Measurements from ENCODE around the gene TEDC1.

TEDC1 gene

GRCh38 chr14:105475269-105476096, 15.6 kb upstream of the TEDC1 start:
- Mint-ChIP-seq H3K4me3 (peak overlapping the region; percentile 29 to 59), H3K27me3 (peaks cover 18 to 22% of the 10 kb centered on the region in 2 donors), H3K4me1 (peaks cover 27 to 43% of the 10 kb centered on the region in 2 donors), H3K27ac (no peak overlapping the region), H3K9me3 (peaks cover 2 to 4% of the 10 kb centered on the region in 2 donors), H3K36me3 (peaks cover 4 to 6% of the 10 kb centered on the region in 2 donors)
- ATAC-seq (replicated peaks), result no peak
- DNase-seq, result no peak

GRCh38 chr14:105476097-105476830, 14.8 kb upstream of the TEDC1 start:
- H3K27ac Mint-ChIP-seq, result no peak overlapping the region
- peak overlapping the region; percentile 32 to 59 for H3K4me3 Mint-ChIP-seq
- peaks cover 18 to 22% of the 10 kb centered on the region in 2 donors for H3K27me3 Mint-ChIP-seq
- H3K4me1 Mint-ChIP-seq, result peaks cover 33 to 50% of the 10 kb centered on the region in 2 donors
- no peak for DNase-seq
- peaks cover 2 to 4% of the 10 kb centered on the region in 2 donors for H3K9me3 Mint-ChIP-seq
- H3K36me3 Mint-ChIP-seq, result peaks cover 4 to 6% of the 10 kb centered on the region in 2 donors
- no peak for ATAC-seq (replicated peaks)

- H3K27me3 Mint-ChIP-seq, result peaks cover 18 to 22% of the 10 kb centered on the region in 2 donors
- peak overlapping the region; percentile 35 to 58 for H3K4me3 Mint-ChIP-seq
- peaks cover 3 to 4% of the 10 kb centered on the region in 2 donors for H3K36me3 Mint-ChIP-seq
- H3K4me1 Mint-ChIP-seq, result peaks cover 35 to 53% of the 10 kb centered on the region in 2 donors
- ATAC-seq (replicated peaks) (no peak), DNase-seq (no peak)
- peak overlapping the region; percentile 81 for H3K27ac Mint-ChIP-seq
- H3K9me3 Mint-ChIP-seq, result peaks cover 2 to 4% of the 10 kb centered on the region in 2 donors
These were observed 14.0 kb upstream of the TEDC1 start for GRCh38 chr14:105476831-105477659.

DNA sequence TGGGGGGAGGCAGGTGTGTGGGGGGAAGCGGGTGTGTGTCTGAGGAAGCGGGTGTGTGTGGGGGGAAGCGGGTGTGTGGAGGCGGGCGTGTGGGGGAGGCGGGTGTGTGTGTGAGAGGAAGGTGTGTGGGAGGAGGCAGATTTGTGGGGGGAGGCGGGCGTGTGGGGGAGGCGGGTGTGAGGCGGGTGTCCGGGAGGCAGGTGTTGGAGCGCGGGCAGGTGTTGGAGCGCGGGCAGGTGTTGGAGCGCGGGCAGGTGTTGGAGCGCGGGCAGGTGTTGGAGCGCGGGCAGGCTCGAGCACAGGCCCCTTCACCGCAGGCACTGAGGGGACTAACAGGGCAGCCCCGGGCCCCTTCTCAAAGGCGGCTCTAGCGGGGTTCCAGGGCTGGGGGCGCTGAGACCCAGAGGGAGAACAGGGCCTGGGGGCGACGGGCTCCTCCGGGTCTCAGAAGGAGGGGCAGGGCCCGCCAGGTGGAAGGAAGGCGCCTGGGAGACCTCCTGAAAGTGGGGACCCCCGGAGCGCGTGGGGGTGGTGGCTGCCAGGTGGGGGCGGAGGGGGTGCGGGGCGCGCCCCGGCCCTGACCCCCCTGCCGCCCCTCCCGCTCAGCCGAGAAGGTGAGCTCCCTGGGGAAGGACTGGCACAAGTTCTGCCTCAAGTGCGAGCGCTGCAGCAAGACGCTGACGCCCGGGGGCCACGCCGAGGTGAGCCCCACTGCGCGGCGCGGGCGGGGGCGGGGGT, 13.2 kb upstream of the TEDC1 start:
- Mint-ChIP-seq H3K4me3 (peak overlapping the region in 1 of 2 donors; percentile 35), H3K36me3 (peaks cover 3 to 4% of the 10 kb centered on the region in 2 donors), H3K27me3 (peaks cover 18 to 22% of the 10 kb centered on the region in 2 donors), H3K4me1 (peaks cover 41 to 60% of the 10 kb centered on the region in 2 donors), H3K9me3 (peaks cover 2 to 4% of the 10 kb centered on the region in 2 donors), H3K27ac (no peak overlapping the region)
- ATAC-seq (replicated peaks), result no peak
- no peak for DNase-seq

DNA sequence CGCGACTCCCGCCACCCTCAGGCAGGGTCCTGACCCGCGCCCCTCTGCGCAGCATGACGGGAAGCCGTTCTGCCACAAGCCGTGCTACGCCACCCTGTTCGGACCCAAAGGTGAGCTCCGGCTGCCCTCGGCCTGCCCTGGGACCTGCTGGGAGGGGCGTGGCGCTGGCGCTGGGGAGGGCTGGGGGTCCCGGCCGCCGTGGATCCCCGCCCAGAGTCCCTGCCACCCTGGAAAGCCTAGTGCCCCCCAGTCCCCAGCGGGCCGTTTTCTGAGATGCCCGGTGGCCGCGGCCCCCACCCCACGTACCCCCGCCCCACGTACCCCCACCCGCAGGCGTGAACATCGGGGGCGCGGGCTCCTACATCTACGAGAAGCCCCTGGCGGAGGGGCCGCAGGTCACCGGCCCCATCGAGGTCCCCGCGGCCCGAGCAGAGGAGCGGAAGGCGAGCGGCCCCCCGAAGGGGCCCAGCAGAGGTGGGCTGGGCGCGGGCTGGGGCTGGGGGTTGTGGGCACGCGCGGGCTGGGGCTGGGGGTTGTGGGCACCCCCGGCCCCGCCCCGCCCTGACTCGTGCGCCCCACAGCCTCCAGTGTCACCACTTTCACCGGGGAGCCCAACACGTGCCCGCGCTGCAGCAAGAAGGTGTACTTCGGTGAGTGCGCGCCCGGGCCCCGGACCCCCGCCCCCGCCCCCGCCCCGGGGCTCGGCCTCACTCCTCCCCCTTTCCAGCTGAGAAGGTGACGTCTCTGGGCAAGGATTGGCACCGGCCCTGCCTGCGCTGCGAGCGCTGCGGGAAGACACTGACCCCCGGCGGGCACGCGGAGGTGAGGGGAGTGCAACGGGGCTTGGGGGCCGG, 12.4 kb upstream of the TEDC1 start:
- DNase-seq (no peak), ATAC-seq (replicated peaks) (no peak)
- peaks cover 42 to 62% of the 10 kb centered on the region in 2 donors for H3K4me1 Mint-ChIP-seq
- peaks cover 18 to 22% of the 10 kb centered on the region in 2 donors for H3K27me3 Mint-ChIP-seq
- no peak overlapping the region for H3K4me3 Mint-ChIP-seq
- peaks cover 2 to 4% of the 10 kb centered on the region in 2 donors for H3K9me3 Mint-ChIP-seq
- H3K36me3 Mint-ChIP-seq, result peaks cover 3 to 4% of the 10 kb centered on the region in 2 donors
- H3K27ac Mint-ChIP-seq, result no peak overlapping the region

GRCh38 chr14:105479431-105480158, 11.5 kb upstream of the TEDC1 start:
- peaks cover 18 to 22% of the 10 kb centered on the region in 2 donors for H3K27me3 Mint-ChIP-seq
- H3K36me3 Mint-ChIP-seq, result peaks cover 3 to 4% of the 10 kb centered on the region in 2 donors
- H3K9me3 Mint-ChIP-seq, result peaks cover 2 to 4% of the 10 kb centered on the region in 2 donors
- H3K4me3 Mint-ChIP-seq, result peak overlapping the region; percentile 45 to 55
- H3K4me1 Mint-ChIP-seq, result peaks cover 49 to 68% of the 10 kb centered on the region in 2 donors
- peak overlapping the region; percentile 65 for H3K27ac Mint-ChIP-seq
- ATAC-seq (replicated peaks), result no peak
- DNase-seq, result no peak

- peaks cover 18 to 22% of the 10 kb centered on the region in 2 donors for H3K27me3 Mint-ChIP-seq
- H3K4me3 Mint-ChIP-seq, result peak overlapping the region in 1 of 2 donors; percentile 83
- H3K36me3 Mint-ChIP-seq, result peaks cover 3 to 4% of the 10 kb centered on the region in 2 donors
- H3K4me1 Mint-ChIP-seq, result peaks cover 52 to 75% of the 10 kb centered on the region in 2 donors
- DNase-seq, result no peak
- peak overlapping the region; percentile 99 for H3K27ac Mint-ChIP-seq
- peaks cover 2 to 4% of the 10 kb centered on the region in 2 donors for H3K9me3 Mint-ChIP-seq
- no peak for ATAC-seq (replicated peaks)
These were observed 10.8 kb upstream of the TEDC1 start for GRCh38 chr14:105480199-105480746.

- Mint-ChIP-seq H3K4me1 (peaks cover 59 to 78% of the 10 kb centered on the region in 2 donors), H3K4me3 (peak overlapping the region; percentile 82 to 83), H3K27ac (peak overlapping the region; percentile 99), H3K27me3 (peaks cover 18 to 22% of the 10 kb centered on the region in 2 donors), H3K36me3 (peaks cover 3 to 4% of the 10 kb centered on the region in 2 donors), H3K9me3 (peaks cover 2 to 4% of the 10 kb centered on the region in 2 donors)
- peak; percentile 85 for DNase-seq
- ATAC-seq (replicated peaks), result peak; percentile 62 to 69
These were observed 9.9 kb upstream of the TEDC1 start for GRCh38 chr14:105480807-105481801.

GRCh38 chr14:105481886-105482457, 9.1 kb upstream of the TEDC1 start:
- Mint-ChIP-seq H3K36me3 (peaks cover 3 to 4% of the 10 kb centered on the region in 2 donors), H3K4me1 (peaks cover 57 to 86% of the 10 kb centered on the region in 2 donors), H3K27me3 (peaks cover 13 to 15% of the 10 kb centered on the region in 2 donors), H3K27ac (peak overlapping the region; percentile 99), H3K4me3 (peak overlapping the region; percentile 82 to 83), H3K9me3 (peaks cover 2 to 4% of the 10 kb centered on the region in 2 donors)
- DNase-seq (peak; percentile 91), ATAC-seq (replicated peaks) (peak; percentile 62 to 64)

- Mint-ChIP-seq H3K27ac (peak overlapping the region; percentile 99), H3K27me3 (peaks cover 7 to 8% of the 10 kb centered on the region in 2 donors), H3K4me1 (peaks cover 51 to 80% of the 10 kb centered on the region in 2 donors), H3K36me3 (no peaks in the 10 kb centered on the region), H3K9me3 (no peaks in the 10 kb centered on the region), H3K4me3 (peak overlapping the region; percentile 82 to 83)
- ATAC-seq (replicated peaks), result no peak
- no peak for DNase-seq
These were observed 8.4 kb upstream of the TEDC1 start for GRCh38 chr14:105482486-105483110.
